Measurements from ENCODE around the gene ZFHX2.

DNA sequence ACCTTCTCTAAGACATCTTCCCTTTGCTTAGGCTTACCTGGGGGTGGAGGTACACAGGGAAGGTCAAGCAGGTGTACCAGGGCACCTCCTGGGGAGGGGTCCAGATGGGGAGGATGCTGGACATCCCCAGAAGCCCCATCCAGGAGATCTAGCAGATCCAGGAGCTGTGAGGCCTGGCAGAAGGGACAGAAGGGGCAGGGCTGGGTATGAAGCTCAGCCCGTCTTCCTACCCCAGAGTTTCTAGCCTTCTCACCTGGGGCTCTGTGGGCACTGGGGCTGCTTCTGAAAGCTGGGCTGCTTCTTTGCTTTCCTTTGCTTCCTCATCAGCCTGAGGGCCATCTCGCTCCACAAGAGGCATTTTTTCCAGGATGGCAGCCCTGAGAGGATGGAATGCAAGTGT, 9.7 kb upstream of the ZFHX2 start:
- TF ChIP-seq, protein P1, sequence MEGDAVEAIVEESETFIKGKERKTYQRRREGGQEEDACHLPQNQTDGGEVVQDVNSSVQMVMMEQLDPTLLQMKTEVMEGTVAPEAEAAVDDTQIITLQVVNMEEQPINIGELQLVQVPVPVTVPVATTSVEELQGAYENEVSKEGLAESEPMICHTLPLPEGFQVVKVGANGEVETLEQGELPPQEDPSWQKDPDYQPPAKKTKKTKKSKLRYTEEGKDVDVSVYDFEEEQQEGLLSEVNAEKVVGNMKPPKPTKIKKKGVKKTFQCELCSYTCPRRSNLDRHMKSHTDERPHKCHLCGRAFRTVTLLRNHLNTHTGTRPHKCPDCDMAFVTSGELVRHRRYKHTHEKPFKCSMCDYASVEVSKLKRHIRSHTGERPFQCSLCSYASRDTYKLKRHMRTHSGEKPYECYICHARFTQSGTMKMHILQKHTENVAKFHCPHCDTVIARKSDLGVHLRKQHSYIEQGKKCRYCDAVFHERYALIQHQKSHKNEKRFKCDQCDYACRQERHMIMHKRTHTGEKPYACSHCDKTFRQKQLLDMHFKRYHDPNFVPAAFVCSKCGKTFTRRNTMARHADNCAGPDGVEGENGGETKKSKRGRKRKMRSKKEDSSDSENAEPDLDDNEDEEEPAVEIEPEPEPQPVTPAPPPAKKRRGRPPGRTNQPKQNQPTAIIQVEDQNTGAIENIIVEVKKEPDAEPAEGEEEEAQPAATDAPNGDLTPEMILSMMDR (IDR thresholded peaks at IDR 0.05; ENCODE audit: low read length), result no peak
- no peak for TF ChIP-seq EZH2 (optimal IDR thresholded peaks at IDR 0.05; ENCODE audit: low read depth, low read length)

Data from MM.1S (cell line).